Esophagus (tissue), 2 donors: ENCODE measurements around the gene AOAH. TPM values are rescaled to one million over a fixed set of nuclear protein-coding genes. Genes with fewer than 3 reads are reported as not detected.

Experiments
- H3K27ac ChIP-seq, 2 donors: one replicate each; pipeline ENCODE4 v1.5.1; 2013; ENCODE audit warnings: low read depth in 2 of 2, mild to moderate bottlenecking in 2 of 2, inconsistent platforms in 1 of 2, low read length in 1 of 2, moderate library complexity in 1 of 2
- H3K27me3 ChIP-seq, 2 donors: one replicate each; pipeline ENCODE4 v1.6.1; 2013; ENCODE audit warnings: low read length in 2 of 2, control low read depth in 1 of 2, mild to moderate bottlenecking in 1 of 2; ENCODE audit not compliant: insufficient read depth in 2 of 2, control insufficient read depth in 1 of 2
- H3K36me3 ChIP-seq, 2 donors: one replicate each; pipeline ENCODE4 v1.6.1; 2013; ENCODE audit warnings: low read length in 1 of 2; ENCODE audit not compliant: control insufficient read depth in 2 of 2, insufficient read depth in 2 of 2
- H3K4me1 ChIP-seq, 2 donors: one replicate each; pipeline ENCODE4 v1.6.1; 2013; ENCODE audit warnings: low read length in 1 of 2; ENCODE audit not compliant: control insufficient read depth in 2 of 2, insufficient read depth in 2 of 2
- H3K4me3 ChIP-seq, 2 donors: one replicate each; pipeline ENCODE4 v1.5.1; 2013; ENCODE audit warnings: low read length in 2 of 2, mild to moderate bottlenecking in 2 of 2, low read depth in 1 of 2, moderate library complexity in 1 of 2
- H3K9me3 ChIP-seq, 2 donors: one replicate each; pipeline ENCODE4 v1.6.1; 2013; ENCODE audit warnings: mild to moderate bottlenecking in 2 of 2, low read depth in 1 of 2, low read length in 1 of 2, moderate library complexity in 1 of 2; ENCODE audit not compliant: control insufficient read depth in 2 of 2, insufficient read depth in 1 of 2
- WGBS, 2 donors: extraction: QIAGEN DNeasy Blood & Tissue Kit; methylation state at CpG; one replicate each; pipeline ENCODE4 v1.1.7; 2013; 5-methylcytosine and 5-hydroxymethylcytosine counted together
- polyA plus RNA-seq, 2 donors: library from polyadenylated mRNA; stranded (reverse); fragments of 200-250 nt; gene quantifications; one replicate each; pipeline ENCODE4 v1.2.3, GENCODE V29; 2013
- donor health status: healthy with polysubstance abuse.
- donor health status: Bipolar disorder and iron deficiency.

Gene AOAH
- polyA plus RNA-seq, 2 donors, result 0.71 to 1.7 TPM

DNA sequence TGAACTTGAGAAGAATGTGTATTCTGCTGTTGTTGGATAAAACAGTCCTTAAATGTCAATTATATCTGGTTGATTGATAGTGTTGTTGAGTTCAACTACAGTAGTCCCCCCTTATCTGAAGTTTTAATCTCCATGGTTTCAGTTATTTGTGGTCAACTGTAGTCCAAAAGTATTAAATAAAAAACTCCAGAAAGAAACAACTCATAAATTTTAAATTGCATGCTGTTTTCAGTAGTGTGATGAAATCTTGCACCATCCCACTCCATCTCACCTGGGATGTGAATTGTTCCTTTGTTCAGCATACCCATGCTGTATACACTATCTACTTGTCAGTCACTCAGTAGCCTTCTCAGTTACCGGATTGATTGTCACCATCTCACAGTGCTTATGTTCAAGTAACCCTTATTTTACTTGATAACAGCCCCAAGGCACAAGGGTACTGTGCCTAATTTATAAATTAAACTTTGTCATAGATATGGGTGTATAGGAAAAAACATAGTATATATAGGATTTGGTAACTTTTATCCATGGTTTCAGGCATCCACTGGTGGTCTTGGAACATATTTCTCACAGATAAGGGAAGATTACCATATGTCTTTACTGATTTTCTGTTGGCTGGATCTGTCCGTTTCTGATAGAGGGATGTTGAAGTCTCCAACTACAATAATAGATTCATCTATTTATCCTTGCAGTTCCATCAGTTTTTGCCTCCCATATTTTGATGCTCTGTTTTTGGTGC is 57.1 kb downstream of the AOAH start:
- Histone ChIP-seq H3K9me3 (no peaks in the 10 kb centered on the region), H3K27ac (no peak overlapping the region), H3K27me3 (no peaks in the 10 kb centered on the region), H3K4me3 (no peak overlapping the region), H3K4me1 (no peaks in the 10 kb centered on the region), H3K36me3 (no peaks in the 10 kb centered on the region)
- WGBS, 2 donors, result 77 to 84% methylated on average over 2 of the region's 2 CpGs

GRCh38 chr7:36663481-36663880 is 60.8 kb downstream of the AOAH start:
- no peak overlapping the region for H3K4me3 ChIP-seq
- no peaks in the 10 kb centered on the region for H3K4me1 ChIP-seq
- 84% methylated on average over 4 of the region's 4 CpGs for WGBS, 2 donors
- H3K27ac ChIP-seq, result no peak overlapping the region
- no peaks in the 10 kb centered on the region for H3K27me3 ChIP-seq
- H3K36me3 ChIP-seq, result no peaks in the 10 kb centered on the region
- H3K9me3 ChIP-seq, result no peaks in the 10 kb centered on the region

GRCh38 chr7:36661135-36661840 is 63.0 kb downstream of the AOAH start:
- no peaks in the 10 kb centered on the region for H3K9me3 ChIP-seq
- H3K27ac ChIP-seq, result no peak overlapping the region
- 72 to 87% methylated on average over 7 of the region's 7 CpGs for WGBS, 2 donors
- H3K27me3 ChIP-seq, result no peaks in the 10 kb centered on the region
- H3K4me3 ChIP-seq, result no peak overlapping the region
- no peaks in the 10 kb centered on the region for H3K36me3 ChIP-seq
- no peaks in the 10 kb centered on the region for H3K4me1 ChIP-seq

GRCh38 chr7:36659638-36660341 is 64.5 kb downstream of the AOAH start:
- H3K4me3 ChIP-seq, result no peak overlapping the region
- no peaks in the 10 kb centered on the region for H3K9me3 ChIP-seq
- no peak overlapping the region for H3K27ac ChIP-seq
- WGBS, 2 donors, result 81 to 88% methylated on average over 13 of the region's 13 CpGs
- H3K36me3 ChIP-seq, result no peaks in the 10 kb centered on the region
- H3K27me3 ChIP-seq, result no peaks in the 10 kb centered on the region
- no peaks in the 10 kb centered on the region for H3K4me1 ChIP-seq

DNA sequence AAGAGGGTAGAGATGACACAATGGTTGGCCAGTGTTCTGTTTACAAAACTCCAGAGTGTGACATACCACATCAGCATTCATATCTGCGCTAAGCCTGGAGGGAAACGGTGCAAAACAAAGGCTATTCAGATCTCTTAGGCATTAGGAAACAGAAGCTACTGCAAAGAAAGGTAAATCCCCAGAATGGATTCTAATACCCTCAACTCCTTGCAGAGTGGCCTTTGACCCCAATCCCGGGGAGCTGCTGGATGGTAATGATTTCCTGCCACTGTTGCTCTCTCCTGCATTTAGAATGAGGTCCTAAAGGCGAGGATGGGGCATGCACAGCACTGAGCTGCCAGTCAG is 65.2 kb downstream of the AOAH start:
- no peak overlapping the region for H3K4me3 ChIP-seq
- no peaks in the 10 kb centered on the region for H3K36me3 ChIP-seq
- H3K9me3 ChIP-seq, result no peaks in the 10 kb centered on the region
- H3K27me3 ChIP-seq, result no peaks in the 10 kb centered on the region
- 44 to 46% methylated on average over 4 of the region's 4 CpGs for WGBS, 2 donors
- H3K27ac ChIP-seq, result no peak overlapping the region
- H3K4me1 ChIP-seq, result no peaks in the 10 kb centered on the region

DNA sequence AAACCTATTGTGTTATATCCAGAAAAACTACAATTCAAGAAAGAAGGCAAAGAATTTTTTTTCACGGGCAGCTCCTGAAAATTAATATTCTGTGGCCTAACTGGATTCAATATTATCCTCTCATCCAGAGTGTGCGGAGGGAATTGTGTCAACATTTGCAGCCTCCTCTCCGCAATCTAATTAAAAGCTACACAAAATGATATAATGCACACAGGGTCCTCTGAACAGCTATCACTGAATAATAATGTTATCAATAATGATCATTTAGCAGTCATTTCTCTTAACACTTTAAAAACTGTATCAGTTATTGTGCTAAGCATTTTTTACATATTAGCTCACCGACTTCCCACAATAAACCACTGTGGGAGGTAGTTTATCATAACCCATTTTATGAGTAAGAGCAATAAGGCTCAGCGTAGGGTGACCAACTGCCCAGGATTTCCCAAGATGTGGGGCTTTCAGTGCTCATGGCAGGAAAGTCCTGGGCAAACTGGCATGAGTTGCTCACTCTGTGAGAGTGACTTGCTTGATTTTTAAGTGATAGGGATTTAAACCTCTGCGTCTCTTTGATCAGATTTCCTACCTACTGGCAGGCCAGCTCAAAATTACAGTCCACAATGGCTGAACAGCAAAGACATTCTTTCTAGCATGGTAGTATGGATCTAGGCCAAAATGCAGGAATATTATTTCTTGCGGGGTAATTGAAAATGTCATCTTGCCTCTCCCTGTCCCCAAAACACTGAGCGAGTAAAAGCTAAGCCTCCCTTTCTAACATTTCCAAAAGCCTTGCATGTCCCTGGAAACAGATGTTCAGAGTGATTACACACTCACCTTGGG is 65.7 kb downstream of the AOAH start:
- Histone ChIP-seq H3K4me1 (no peaks in the 10 kb centered on the region), H3K4me3 (no peak overlapping the region), H3K27ac (no peak overlapping the region), H3K36me3 (no peaks in the 10 kb centered on the region), H3K27me3 (no peaks in the 10 kb centered on the region), H3K9me3 (no peaks in the 10 kb centered on the region)
- WGBS, 2 donors, result 72 to 81% methylated on average over 8 of the region's 8 CpGs

DNA sequence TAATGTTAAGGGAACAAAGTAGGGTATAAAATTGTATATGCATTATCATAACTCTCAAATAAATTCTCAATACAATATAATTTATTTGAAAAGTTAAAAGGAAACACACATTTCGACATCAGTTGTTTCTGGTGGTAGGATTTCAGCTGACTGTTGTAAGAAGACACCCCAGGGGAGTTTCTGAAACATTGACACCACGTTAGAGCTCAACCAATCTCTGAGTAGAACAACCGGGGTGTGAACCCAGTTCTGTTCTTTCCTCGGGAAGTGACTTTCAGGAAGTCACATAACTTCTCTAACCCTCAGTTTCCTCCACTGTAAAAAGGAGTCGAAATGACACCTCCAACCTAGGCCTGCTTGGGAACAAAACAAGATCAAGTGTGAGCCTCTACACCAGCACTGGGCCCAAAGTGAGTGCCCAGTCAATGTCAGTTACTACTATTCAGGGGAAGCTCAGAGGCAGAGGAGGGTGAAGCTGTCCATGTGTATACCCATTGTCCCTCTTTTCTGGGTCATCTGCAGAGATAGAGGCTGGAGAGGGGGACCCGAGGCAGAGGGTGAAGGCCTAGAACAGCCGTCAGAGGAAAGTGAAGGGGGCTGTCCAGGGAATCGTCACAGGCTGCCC is 67.1 kb downstream of the AOAH start:
- H3K4me1 ChIP-seq, result no peaks in the 10 kb centered on the region
- 83 to 87% methylated on average over 8 of the region's 8 CpGs for WGBS, 2 donors
- H3K27me3 ChIP-seq, result no peaks in the 10 kb centered on the region

DNA sequence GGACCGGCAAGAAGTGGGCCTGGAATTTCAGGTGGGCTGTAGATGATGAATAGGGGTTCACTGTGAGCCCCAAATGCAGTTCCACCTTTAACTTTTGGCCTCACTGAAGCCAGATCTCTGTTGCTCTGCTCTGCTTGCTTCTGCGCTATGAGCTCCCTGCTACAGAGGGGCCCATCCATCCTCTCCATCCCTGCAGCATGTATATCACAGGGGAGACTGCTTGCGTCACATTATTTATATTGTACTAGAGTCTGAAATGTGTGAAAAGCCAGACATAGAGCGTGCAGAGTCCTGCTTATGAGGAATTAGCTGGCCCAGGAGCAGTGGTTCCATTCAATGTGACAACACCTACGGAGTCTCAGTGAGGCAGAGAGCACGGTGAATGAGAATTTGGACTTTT is 69.9 kb downstream of the AOAH start:
- Histone ChIP-seq H3K4me1 (no peaks in the 10 kb centered on the region), H3K27ac (no peak overlapping the region), H3K4me3 (no peak overlapping the region), H3K27me3 (no peaks in the 10 kb centered on the region), H3K36me3 (no peaks in the 10 kb centered on the region), H3K9me3 (no peaks in the 10 kb centered on the region)
- WGBS, 2 donors, result 77 to 92% methylated on average over 6 of the region's 6 CpGs

More for the DNA sequence above, 67.1 kb downstream of the AOAH start:
- no peak overlapping the region for H3K27ac ChIP-seq
- H3K9me3 ChIP-seq, result no peaks in the 10 kb centered on the region
- no peak overlapping the region for H3K4me3 ChIP-seq
- H3K36me3 ChIP-seq, result no peaks in the 10 kb centered on the region
